Measurements from ENCODE around the gene MST1. TPM values are rescaled to one million over a fixed set of nuclear protein-coding genes. Genes with fewer than 3 reads are reported as not detected.

The MST1 gene
- total and polyA plus RNA-seq, 12 donors, result 2.3 to 16.0 (median 3.8) TPM

DNA sequence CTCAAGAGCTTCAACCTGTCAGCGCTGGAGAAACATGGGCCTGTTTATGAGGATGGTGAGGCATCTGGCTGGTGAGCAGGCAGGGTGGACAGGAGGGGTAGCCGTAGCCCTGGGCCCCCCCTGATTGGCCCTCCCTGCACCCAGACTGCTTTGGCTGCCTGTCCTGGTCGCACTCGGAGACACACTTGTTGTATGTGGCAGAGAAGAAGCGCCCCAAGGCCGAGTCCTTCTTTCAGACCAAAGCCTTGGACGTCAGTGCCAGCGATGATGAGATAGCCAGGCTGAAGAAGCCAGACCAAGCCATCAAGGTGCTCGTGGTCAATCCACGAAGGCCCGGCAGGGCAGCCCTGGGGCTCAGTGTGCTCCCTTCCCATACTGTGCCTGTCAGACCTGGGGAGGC is 13.4 kb downstream of the MST1 start:
- intact Hi-C loops (cut with DNase I), result loop anchor here in 1 of 10 donors (10.0 kb wide), 1 partner anchor 201 kb away; the partner anchor contains the start of gene DAG1

DNA sequence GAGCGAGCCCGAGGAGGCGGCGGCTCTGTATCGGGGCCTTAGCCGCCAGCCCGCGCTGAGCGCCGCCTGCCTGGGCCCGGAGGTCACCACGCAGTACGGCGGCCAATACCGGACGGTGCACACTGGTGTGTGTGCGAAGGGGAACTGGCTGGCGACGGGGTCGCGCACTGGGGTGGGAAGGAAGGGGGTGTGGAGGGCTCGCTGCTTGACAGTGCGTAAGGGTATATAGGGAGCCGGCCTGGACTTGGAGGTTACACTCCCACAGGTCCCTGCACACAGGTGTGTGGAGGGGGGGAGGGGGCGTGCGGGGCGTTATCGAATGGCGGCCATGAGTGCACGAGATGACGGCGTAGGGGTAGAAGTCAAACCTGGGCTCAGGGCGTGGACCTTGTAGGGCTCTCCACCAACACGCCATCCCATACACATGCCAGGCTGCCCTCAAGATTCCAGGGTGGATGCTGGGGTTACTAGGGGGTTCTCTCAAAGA is 14.7 kb downstream of the MST1 start:
- Histone ChIP-seq H3K4me1 (peaks cover 0 to 21% (median 17%) of the 10 kb centered on the region in 9 donors), H3K27me3 (no peaks in the 10 kb centered on the region), H3K27ac (peak overlapping the region in 9 of 10 donors; percentile 79 to 97 (median 92)), H3K9me3 (no peaks in the 10 kb centered on the region), H3K4me3 (peak overlapping the region; percentile 61 to 99 (median 84)), H3K36me3 (peaks cover 0 to 40% (median 37%) of the 10 kb centered on the region in 9 donors)
- ATAC-seq (peak; percentile 6 to 58 (median 14)), DNase-seq (peak in 1 of 2 donors; percentile 19)
- intact Hi-C loops (cut with DNase I), result loop anchor here in 3 of 10 donors (5.0 to 10.0 kb wide), 4 partner anchors 137 to 217 kb away; partner anchors contain the start of gene DAG1 (in 2 of the 3)
- TF ChIP-seq, protein P1, sequence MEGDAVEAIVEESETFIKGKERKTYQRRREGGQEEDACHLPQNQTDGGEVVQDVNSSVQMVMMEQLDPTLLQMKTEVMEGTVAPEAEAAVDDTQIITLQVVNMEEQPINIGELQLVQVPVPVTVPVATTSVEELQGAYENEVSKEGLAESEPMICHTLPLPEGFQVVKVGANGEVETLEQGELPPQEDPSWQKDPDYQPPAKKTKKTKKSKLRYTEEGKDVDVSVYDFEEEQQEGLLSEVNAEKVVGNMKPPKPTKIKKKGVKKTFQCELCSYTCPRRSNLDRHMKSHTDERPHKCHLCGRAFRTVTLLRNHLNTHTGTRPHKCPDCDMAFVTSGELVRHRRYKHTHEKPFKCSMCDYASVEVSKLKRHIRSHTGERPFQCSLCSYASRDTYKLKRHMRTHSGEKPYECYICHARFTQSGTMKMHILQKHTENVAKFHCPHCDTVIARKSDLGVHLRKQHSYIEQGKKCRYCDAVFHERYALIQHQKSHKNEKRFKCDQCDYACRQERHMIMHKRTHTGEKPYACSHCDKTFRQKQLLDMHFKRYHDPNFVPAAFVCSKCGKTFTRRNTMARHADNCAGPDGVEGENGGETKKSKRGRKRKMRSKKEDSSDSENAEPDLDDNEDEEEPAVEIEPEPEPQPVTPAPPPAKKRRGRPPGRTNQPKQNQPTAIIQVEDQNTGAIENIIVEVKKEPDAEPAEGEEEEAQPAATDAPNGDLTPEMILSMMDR (IDR thresholded peaks at IDR 0.05), result peak in 2 of 9 donors; percentile 24 to 28
- 8 to 13% methylated on average over 32 to 34 of the region's 34 CpGs for WGBS, 2 donors

More for the DNA sequence above, 13.4 kb downstream of the MST1 start:
- Histone ChIP-seq H3K4me1 (peaks cover 0 to 21% (median 17%) of the 10 kb centered on the region in 9 donors), H3K9me3 (no peaks in the 10 kb centered on the region), H3K27ac (no peak overlapping the region), H3K4me3 (no peak overlapping the region), H3K27me3 (no peaks in the 10 kb centered on the region), H3K36me3 (peaks cover 0 to 54% (median 50%) of the 10 kb centered on the region in 9 donors)
- ATAC-seq (no peak), DNase-seq (no peak)
- WGBS, 2 donors, result 89 to 91% methylated on average over 11 of the region's 11 CpGs
- TF ChIP-seq, protein P1 (IDR thresholded peaks at IDR 0.05), result no peak

DNA sequence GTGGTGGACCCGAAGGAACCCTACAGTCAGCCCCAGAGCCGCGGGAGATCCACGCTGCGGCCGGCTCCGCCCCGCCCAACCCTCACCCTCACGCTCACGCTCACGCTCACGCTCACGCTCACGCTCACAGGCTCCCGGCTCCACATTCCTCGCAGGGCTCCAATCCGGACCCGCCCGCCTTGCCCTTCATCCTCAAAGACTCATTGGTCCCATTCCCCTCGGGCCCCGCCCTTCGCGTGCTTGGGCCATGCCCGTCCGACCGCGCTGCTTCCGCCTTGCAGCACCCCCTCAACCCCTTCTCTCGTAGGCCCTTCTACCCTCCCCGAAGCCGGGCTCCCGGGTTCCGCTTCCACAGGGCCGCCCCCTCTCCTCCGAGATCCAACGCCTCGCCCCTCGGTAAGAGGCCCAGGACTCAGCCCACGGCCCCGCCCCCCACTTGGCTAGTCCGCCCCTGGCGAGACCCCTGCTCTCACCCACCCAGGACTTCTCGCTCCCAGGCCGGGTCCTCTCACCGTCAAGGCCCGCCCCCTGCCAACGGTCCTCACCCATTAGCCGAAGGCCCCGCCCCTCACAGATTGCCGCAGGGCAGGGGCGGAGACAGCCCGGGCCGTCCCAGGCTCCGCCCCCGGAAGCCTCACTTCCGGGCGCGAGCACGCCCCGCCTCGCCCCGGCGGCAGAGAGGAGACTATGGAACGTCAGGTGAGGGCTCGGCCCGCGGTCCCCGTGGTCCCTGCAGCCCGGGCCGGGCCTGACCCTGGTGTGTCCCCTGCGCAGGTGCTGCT is 15.4 kb downstream of the MST1 start, which contains the start of gene APEH:
Gene APEH (plus strand): TSS at position 637 of the 782 bp plus-strand sequence. CDS start 51 bp downstream, at position 688.
- H3K36me3 ChIP-seq, result peaks cover 0 to 34% (median 30%) of the 10 kb centered on the region in 9 donors
- TF ChIP-seq, protein P1 (IDR thresholded peaks at IDR 0.05), result peak in 1 of 9 donors; percentile 6
- H3K27me3 ChIP-seq, result no peaks in the 10 kb centered on the region
- H3K4me1 ChIP-seq, result peaks cover 0 to 21% (median 17%) of the 10 kb centered on the region in 9 donors
- peak within 1 kb of the TSS; percentile 77 to 97 (median 92) for H3K27ac ChIP-seq
- H3K4me3 ChIP-seq, result peak within 1 kb of the TSS; percentile 61 to 99 (median 84)
- peak; percentile 94 for DNase-seq
- intact Hi-C loops (cut with DNase I), result loop anchor here in 3 of 10 donors (5.0 to 10.0 kb wide), 4 partner anchors 137 to 217 kb away; partner anchors contain the start of gene DAG1 (in 2 of the 3)
- no peaks in the 10 kb centered on the region for H3K9me3 ChIP-seq
- 0 to 1% methylated on average over 71 of the region's 71 CpGs for WGBS, 2 donors
- peak; percentile 92 to 97 (median 95) for ATAC-seq

DNA sequence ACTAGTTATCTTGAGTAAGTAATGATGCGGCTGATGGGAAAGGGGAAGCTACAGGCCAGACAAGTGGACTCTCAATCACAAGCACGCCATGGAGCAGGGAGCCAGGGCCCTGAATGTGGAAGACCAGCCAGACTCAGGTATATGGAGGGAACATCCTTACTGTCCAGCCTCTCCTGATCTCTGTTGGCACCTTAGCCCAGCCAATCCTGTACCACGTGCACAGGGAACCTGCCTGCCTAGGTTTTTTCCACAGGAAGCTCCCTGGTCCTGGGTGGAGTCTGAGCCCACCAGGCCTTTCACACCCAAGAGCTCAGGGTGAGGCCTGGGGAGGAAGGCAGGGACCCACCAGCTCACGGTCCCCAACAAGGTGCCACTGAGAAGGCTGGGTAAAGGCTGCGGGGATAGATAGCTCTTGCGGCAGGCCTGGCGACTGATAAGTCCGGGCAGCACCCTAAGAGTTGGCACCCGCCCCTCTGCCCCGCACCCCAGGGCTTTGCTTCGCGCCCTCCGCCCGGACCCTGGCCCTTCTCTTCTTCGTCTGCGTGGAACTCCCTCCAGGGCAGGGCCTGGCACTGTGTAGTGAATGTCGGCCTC is 16.1 kb downstream of the MST1 start:
- H3K4me1 ChIP-seq, result peaks cover 0 to 21% (median 17%) of the 10 kb centered on the region in 9 donors
- TF ChIP-seq, protein P1 (IDR thresholded peaks at IDR 0.05), result no peak
- DNase-seq (no peak), ATAC-seq (peak in 1 of 8 donors; percentile 0)
- peaks cover 0 to 27% (median 23%) of the 10 kb centered on the region in 9 donors for H3K36me3 ChIP-seq
- 19 to 21% methylated on average over 17 of the region's 17 CpGs for WGBS, 2 donors
- no peaks in the 10 kb centered on the region for H3K27me3 ChIP-seq
- intact Hi-C loops (cut with DNase I), result loop anchor here in 3 of 10 donors (5.0 to 10.0 kb wide), 4 partner anchors 136 to 216 kb away; partner anchors contain the start of gene DAG1 (in 2 of the 3)
- H3K9me3 ChIP-seq, result no peaks in the 10 kb centered on the region
- peak overlapping the region; percentile 61 to 99 (median 84) for H3K4me3 ChIP-seq
- peak overlapping the region; percentile 77 to 97 (median 92) for H3K27ac ChIP-seq
